GM12873 (cell line): Measurements from ENCODE around the gene SMC1B.

ENCODE experiments used
- TF ChIP-seq, protein P1 (sequence below): IDR thresholded peaks from 2 replicates; pipeline ENCODE4 v1.5.1; 2012; ENCODE audit warnings: low read depth, mild to moderate bottlenecking, moderate library complexity, low read length, control low read depth; ENCODE audit not compliant: insufficient read depth; ENCODE audit errors: missing control alignments

Gene SMC1B

DNA sequence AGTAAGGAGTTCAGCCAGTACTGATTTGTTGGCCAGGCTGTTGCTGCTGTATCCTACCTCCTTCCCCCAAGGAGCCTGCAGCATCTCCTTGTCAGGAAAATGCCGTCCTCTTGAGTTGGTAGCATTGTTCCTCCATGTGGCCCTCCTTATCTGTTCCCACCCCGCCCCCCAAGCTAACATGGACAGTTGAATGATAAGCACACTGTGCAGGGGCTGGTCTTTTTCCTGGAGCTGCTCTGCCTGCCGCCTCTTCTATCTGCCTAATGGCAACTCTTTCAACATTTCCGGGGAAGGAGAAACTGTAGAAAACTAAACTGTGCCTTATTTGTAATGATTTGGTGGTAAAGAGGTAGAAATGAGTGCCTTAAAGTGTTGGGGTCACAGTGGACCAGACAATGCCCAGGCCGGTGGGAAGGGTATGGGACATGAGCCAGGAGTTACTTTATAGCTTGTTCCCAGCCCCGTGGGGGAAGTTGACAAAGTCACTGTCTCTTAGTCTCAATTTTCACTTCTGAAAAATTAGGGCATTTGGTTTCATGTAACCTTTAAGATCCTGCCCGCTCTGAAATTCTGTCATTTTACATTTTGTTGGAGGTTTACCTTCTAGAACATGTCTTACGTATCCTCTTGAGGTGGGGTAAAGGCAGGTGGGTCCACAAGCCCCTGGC lies 99.2 kb downstream of the SMC1B start:
- TF ChIP-seq, protein P1, sequence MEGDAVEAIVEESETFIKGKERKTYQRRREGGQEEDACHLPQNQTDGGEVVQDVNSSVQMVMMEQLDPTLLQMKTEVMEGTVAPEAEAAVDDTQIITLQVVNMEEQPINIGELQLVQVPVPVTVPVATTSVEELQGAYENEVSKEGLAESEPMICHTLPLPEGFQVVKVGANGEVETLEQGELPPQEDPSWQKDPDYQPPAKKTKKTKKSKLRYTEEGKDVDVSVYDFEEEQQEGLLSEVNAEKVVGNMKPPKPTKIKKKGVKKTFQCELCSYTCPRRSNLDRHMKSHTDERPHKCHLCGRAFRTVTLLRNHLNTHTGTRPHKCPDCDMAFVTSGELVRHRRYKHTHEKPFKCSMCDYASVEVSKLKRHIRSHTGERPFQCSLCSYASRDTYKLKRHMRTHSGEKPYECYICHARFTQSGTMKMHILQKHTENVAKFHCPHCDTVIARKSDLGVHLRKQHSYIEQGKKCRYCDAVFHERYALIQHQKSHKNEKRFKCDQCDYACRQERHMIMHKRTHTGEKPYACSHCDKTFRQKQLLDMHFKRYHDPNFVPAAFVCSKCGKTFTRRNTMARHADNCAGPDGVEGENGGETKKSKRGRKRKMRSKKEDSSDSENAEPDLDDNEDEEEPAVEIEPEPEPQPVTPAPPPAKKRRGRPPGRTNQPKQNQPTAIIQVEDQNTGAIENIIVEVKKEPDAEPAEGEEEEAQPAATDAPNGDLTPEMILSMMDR, result no peak

GRCh38 chr22:45312856-45313255 lies 100.5 kb downstream of the SMC1B start:
- TF ChIP-seq, protein P1, result no peak

DNA sequence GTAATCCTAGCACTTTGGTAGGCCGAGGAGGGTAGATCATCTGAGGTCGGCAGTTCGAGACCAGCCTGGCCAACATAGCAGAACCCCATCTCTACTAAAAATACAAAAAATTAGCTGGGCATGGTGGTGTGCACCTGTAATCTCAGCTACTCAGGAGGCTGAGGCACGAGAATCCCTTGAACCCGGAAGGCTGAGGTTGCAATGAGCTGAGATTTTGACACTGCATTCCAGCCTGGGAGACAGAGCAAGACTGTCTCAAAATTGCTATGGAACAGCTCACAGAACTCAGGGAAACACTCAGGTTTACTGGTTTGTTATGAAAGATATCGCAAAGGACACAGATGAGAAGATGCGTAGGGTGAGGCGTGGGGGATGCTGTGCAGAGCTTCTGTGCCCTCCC lies 101.0 kb downstream of the SMC1B start:
- TF ChIP-seq, protein P1, result no peak

DNA sequence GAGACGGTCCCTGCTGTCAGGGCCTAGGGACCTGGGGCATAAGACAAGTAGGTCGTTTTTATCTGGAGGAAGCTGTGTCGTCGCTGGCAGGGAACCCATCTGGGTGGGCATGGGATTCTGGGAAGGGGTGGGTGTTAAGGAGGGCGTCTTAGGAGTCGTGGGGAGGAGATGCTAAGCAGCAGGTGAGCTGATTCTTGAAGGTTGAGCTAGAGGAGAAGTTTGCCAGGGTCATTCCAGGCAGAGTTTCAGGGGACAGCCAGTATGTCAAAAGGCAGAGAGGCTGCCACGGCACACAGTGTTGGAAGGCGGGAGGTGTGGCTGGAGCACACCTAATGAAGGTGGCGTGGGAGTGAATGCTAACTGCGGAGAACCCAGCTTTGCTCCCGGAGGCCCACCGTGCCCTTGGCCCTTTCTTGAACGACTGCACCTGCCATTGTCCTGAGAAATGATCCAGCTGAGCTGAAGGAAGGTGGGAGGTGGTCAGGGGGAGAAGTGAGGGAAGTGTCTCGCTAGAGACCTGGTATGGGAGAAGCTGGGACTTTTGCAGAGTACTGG lies 102.3 kb downstream of the SMC1B start:
- TF ChIP-seq, protein P1, result no peak

DNA sequence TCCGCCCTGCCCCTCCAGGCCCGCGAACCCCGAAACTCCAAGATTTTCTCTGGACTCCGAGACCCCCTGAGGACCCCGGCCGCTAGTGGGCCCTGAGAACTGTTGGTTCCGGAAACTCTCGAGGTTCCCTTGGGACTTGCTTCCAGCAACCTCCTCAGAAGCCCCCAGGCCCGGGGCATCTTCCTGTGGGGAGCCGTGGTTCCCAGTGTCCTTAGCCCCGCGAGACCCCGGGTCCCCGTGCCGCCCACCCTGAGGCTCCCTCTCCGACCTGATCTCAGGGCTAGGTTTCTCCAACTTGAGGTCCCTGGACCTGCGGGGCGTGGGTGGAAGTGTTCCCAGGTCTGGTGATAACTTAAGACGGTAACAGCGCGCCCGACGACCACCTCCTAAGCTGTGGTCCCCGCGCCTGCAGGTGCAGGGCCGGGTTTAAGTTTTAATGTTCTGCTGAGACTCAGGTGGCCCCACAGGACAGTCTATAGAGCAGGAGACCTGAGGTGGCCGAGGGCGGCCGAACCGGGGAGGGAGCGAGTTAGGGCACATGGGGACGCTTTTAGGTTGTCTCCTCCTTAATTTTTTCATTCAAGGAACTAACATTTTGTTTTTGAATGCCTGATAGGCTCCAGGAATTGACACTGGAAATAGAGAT lies 102.9 kb downstream of the SMC1B start:
- TF ChIP-seq, protein P1, result no peak

GRCh38 chr22:45309422-45310227 lies 103.8 kb downstream of the SMC1B start, which contains the start of gene FAM118A:
TSS of gene FAM118A (plus strand) at chr22:45309934. CDS start at chr22:45322380, 12,446 bp downstream.
- TF ChIP-seq, protein P1, result peak; percentile 4
